GM21423 (cell line): ENCODE data around the gene EVC.
"Not testable (repeated sequence)": the region's sequence is repeated elsewhere in the genome, so short reads cannot be mapped to it uniquely, and the experiment has no call there.

ENCODE experiments used
- ATAC-seq: cut with Tn5 transposase; IDR thresholded peaks from one replicate; pipeline ENCODE4 v1.9.1; 2021; ENCODE audit warnings: mild to moderate bottlenecking, moderate library complexity; ENCODE audit not compliant: unreplicated experiment

The EVC gene

DNA sequence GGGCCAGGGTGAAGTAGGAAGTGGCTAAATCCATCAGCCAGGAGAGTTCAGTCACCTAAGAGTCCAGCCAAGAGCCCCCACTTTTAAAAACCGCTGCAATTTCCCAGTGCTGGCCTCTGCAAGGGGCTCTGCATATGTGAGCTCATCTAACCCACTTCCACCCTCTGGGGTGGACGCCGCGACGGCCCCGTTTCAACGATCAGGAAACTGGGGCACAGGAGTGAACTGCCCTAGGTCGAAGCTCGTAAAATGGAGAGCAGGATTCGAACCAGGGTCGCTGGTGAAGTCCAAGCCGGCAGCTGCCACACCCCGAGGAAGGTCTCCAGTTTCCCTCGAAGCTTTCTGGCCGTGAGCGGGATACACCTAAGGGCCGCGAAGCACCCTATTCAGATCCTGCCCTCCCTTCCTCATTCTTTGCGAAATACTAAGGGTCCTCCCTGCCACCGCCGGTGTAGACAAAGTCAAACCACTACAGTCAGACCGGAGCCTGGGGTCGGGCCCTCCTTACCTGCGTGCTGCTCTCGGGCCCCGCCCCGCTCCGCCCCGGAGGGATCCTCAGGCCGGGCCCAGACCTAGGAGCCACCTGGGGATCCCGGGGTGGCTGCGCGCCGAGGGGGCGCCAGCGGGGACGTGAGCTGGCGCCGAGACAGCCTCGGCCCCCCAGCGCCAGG is 3.1 kb upstream of the EVC start:
- no peak for ATAC-seq

DNA sequence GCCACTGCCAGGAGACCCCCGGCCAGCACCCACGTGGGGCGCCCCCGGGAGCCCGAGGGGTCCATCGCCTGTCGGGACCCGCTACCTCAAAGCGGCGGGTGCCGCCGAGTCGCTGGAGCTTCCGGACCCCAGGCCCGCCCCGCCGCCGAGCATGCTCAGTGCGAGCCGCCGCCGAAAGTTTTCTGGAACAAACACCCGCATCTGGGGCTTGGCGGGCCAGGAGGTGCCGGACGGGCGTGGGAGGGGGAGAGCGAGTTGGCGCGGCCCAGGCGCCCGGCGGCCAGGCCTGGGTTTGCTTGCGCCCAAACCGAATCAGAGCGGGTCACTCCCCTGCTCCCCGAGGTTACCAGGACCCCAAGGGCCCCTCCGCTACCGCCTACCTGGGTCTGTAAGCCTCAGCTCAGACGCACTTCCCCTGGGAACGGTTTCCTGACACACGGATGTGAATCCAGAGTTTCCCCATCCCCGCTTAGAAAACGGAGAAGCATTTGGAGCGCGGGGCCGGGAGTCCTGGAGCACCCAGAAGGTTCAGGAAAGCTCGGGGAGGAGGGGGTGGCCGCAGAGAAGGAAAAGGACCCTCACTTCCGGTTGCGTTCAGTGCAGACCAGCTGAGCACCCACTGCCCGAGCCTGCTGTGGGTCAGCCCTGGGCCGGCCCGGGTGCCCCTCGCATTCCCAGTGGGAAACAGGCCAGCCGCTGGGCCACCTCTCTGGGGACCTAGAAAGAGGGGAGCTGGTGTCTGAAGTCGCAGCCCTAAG is 2.4 kb upstream of the EVC start, which contains the start of gene EVC2:
EVC2 (minus strand) TSS at position 111 of the 758 bp plus-strand sequence; CDS start at position 65, 46 bp downstream.
- ATAC-seq = no peak

DNA sequence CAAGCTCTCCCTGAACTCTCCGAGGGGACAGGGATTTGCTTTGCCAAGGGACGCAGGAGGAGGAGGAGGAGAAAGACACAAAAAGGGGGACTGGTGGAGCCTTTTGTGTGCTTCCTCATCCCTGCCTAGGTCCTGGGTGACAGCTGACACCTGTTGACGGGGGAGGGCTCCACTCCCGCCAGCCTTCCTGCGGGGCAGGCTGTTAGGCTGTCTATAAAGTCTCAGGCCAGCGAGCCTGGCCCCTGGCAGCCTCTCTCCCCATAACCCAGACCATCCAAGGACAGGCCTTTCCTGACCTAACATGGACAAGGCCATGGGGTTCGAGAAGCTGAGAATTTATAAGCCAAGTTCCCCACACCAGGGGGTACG is 1.8 kb upstream of the EVC start:
- ATAC-seq = no peak

DNA sequence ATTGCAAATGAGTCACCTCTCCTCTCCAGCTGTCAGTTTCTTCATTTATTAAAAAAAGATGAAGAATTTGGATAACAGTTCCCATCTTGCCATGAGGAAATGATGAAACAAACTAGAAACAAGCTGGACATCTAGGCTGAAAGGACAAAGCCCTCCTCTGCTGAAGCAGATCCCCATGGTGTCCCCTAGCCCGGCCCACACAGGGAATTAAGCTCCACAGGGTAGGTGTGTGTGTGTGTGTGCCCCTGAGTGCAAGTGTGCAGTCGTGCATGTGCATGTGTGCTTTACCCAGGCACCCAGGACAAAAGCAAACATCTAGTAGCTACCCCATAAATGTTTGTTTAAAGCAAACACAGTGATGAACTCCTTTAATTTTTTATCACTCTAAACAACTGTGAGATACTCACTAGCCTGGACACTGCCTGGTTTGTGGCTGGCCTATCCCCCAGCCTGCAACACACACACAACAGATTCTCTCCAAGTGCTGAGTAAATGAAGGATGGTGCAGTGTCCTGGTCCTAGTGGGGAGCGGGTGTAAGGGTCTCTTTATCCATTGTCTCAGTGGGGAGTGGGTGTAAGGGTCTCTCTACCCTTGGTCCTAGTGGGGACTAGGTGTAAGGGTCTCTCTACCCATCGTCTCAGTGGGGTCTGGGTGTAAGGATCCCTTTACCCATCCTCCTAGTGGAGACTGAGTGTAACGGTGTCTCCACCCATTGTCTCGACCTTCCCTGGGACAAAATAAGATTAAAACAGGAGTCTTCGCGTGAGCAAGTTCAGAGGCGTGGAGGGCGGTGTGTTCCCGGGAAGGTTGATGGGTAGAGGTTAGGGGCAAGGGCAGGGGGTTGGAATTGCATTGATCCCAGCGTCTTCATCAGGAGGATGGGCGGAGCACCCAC is 688 bp upstream of the EVC start:
- no peak for ATAC-seq

DNA sequence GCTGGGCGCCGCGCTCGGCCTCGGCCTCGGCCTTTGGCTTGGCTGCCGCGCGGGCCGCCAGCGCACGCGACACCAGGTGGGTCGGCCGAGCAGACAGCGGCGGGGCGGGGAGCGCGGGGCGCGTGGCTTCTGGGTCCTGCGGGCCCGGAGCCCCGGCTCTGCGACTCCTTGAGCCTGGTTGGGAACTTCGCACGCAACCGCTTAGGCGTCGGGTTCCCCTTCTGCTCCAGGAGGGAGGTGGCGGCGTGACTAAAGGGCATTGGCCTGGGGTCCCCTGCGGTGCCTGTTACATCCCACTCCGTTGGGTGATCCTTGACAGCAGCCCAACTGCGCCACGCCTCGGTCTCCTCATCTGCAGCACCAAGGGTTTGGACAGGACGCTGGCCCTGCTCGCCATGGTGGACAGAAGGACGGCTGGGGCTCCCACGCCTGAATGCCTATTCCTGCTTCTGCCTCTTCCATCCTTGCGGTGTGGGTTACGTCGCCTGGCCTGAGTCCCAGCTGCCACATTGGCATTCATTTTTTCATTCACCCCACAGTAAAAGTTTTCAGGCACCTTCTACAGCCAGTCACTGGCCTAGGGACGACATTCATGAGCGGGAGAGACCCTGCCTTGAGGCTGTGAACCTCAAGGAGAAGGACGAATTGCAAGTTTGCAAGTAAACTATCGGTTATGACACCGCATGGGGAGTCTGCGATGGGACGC is 631 bp downstream of the EVC start:
- no peak for ATAC-seq

DNA sequence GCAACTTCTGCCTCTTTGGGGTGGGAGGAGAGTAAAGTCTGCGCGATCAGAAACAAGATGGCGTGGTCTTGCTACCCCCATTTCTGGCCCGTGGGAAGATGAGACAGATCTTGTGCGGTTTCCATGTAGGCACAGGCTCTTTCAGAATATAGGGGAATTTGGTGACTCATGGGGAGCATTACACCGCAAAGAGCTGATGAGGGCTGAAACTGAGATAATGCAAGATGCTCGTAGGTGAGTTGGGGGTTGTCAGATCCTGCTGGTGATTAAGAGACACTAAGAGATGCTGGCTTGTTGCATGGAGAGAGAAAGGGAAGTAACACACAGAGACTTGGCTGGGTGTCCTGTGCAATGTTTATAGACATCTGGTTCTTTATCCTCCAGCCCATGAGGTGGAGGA is 1.5 kb downstream of the EVC start:
- ATAC-seq = peak; percentile 51

DNA sequence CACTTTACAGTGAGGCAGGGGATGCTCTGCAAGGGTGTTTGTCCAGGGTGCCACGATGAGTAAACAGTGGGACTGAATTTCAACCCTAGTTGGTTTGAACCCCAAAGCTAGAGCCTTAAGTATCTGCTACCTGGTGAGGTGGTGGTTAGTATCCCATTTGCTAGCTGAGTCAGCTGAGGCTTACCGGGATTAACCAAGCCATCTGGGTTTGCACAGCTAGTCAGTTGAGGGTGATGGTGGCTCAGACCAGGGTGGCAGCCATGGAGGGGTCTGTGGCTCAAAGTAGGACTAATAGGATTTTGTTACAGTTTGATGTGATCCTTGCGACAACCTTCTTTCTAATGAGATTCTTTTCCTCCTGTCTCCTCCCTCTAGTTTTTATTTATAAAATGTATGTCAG is 1.9 kb downstream of the EVC start:
- no peak for ATAC-seq

DNA sequence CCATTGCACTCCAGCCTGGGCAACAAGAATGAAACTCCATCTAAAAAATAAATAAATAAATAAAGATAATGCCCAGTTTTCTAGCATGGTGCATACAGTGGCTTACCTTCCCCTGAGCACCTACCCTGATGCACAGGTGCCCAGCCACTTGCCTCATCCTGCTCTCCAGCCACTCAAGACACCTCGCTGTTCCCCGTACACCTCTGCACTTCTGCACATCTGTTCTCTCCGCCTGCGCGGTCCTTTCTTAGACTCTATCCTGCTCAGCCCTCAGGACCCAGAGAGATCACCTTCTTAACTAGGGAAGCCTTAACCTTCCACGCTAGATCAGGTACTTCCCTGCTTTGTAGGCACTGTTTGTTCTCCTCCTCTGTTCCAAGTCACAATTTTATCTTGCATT is 2.9 kb downstream of the EVC start:
- ATAC-seq = no peak

DNA sequence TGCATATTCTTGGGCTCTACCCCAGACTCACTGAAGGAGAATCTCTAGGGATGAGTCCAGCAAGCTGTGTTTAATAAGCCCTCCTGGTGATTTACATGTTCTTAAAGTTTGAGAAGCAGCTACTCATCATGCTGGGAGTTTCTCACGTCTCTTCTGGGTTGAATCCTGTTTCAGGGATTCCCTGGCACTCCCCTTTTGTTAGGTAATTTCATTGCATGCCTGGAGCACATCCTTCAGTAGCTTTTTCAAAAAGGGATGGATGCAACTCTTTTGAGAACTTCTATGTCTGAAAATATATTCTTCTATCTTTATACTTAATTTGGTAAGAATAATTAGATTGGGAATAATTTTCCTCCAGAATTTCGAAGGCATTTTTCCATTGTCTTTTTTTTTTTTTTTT is 4.4 kb downstream of the EVC start:
- no peak for ATAC-seq

DNA sequence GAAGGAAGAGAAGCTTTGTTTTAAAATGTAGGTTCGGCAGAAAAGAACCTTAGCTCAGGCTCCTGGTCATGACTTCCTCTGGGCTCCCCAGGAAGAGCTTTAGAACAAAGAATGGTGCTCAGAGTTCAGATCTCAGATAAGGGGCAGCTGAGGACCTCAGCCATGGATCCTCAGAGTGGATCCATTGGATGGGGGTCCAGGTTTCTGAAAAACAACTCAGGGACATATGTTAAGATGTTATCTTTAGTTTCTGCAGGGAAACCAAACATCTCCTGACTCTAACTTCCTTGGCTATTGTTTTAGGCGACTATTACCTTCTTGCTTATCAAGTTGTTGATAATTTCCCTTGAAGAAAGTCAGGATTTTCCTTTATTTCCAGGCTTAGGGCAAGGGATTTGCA is 5.4 kb downstream of the EVC start:
- ATAC-seq = no peak

DNA sequence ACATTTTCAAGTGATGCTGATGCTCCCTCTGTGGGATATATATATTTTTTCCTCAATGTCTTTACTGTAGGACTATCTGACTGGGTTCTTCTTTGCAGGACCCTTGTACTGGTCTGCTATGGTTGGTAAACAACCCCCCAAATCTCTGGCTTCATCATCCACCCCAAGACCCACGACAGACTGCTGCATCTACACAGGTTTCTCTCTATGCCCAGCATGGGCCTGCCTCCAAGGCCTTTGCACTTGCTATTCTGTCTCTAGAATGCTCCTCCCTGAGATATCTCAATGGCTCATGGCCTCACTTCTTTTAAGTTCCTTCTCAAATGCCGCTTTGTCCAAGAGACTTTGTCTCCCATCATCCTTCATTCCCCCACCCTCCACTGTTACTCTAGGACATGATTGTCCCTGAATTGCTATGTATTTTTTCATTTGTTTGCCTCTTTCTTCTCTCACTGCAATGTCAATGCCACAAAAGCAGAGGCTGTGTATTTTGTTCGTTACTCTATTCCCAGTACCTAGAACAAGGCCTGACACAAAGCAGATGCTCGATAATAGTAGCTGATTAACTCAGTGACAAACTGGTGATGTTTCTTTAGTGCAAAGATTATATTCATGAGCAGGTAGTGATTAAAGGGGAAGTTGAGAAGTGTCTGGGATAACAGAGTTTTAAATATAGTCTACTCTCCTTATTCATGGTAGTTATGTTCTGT is 6.6 kb downstream of the EVC start:
- no peak for ATAC-seq

DNA sequence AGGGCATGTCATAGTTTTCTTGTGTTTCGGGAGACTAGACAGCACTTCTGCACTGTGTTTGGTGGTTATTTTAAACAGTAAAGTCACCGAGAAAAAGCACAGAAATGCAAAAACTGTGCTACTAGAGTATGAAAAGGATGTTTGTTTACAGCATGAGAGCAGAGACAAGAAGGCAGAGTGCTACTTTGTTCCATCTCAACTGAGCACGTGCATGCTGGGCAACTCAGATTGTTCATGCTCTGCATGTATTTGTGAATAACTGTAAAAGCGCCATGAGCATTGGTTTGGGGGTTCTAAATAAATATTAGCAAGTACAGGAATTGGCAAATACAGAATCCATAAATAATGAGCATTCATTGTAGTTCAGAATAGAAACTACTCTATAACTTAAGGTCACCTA is 7.4 kb downstream of the EVC start:
- no peak for ATAC-seq

DNA sequence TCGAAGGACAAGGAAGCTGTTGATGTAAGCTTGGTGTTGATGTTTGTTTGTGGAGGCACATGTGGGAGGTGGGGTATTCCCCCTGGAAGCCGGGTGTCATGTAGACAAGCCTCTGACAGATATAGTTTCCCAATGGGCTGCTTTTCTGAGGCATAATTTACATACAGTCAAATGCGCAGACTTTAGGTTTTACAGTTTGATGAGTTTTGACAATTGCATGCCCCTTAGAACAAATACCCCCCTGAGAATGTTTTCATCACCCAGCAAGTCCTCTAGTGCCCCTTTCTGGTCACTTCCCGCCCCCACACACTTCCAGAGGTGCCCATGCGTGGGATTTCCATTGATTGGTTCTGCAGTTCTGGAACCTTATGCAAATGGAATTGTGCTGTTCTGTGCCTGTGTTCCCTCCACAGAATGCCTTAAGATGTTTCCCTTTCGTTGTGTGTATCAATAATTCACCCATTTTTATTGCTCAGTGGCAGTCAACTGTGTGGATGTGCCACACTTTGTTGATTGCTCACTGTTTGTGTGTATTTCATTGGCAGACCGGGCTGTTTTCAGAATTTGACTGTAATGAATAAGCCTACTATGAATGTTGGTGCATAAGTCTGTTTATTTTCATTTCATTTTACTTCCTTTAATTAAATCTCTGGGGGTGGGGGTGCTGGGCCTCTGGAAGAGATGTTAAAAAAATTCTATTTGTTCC is 8.5 kb downstream of the EVC start:
- no peak for ATAC-seq

DNA sequence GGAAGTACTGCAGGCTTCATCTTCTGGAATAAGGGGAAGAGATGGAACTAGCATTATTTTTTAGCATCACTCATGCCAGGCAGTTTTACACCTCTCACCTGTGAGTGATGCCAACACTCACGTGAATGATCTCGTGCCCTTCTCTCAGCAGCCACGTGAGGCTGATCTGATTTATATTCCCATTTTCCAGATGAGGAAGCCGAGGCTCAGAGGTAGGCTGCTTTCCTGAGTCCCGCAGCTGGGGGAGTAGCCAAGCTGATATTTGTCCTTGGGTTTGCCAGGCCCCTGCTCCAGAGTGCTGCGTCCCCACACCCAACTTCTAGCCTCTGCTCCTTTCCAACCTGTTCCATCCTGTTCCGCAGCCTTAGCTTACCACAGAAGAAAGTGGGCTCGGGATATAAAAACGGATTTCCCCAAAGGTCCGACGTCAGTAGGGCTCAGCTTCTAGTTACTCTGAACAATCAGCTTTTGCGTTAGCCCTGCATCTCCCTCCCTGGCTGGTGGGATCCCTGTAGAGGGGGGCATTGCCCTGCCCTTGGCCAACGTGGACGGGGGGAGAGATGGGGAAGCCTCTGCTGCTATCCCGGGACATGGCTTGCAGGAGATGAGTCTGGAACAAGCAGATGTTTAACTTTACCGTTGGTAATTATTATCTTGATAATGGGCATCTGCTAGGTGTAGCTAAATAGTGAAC is 9.3 kb downstream of the EVC start:
- ATAC-seq = no peak

DNA sequence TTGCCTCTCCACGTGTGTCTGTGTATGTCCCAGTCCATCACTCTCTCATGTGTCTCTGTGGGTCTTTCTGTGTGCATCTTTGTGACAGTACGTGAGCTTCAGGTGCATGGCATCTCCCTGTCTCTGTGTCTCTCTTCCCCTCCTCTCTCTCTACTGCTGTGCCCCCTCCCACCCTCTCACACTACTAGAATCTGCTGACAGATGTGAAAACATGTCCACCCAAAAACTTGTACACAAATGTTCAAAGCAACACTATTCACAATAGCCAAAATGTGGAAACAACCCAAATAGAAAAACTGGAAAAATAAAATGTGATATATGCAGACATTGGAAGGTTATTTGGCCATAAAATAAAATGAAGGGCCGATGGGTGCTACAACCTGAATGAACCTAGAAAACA is 10.0 kb downstream of the EVC start:
- ATAC-seq = no peak

DNA sequence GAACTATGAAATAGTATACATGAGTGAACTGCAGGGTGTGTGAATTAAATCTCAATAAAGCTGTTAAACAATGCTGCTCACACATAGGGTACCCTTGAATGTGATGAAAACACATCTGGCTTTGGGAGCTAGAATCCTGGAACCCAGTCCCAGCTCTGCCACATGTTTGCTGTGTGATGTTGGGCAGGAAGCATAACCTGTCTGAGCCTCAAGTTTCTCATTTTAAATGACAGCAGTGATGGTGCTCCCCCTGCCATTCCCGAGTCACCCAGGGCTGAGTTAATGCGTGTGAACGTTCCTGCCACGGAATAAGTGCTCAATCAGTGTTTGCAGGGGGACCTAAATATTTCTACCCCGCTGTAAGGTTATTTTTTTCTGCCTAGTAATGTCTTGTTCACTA is 10.9 kb downstream of the EVC start:
- no peak for ATAC-seq

DNA sequence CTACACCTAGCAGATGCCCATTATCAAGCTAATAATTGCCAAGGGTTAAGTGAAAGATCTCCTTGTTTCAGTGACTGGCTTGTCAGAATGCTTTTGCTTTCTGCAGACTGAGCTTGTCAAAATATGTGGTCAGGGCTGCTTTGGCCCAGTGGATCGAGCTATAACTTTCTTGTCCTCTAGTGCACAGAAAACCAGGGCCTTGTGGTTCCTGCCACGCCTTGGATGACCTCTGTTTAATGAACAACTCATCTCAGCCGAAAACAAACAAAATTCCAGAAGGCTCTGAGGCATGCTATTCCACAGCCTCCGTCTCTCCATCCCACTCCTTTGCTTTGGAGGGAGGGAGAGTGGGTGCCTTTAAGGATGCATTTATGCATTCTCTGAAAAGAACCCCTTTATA is 11.3 kb downstream of the EVC start:
- no peak for ATAC-seq

DNA sequence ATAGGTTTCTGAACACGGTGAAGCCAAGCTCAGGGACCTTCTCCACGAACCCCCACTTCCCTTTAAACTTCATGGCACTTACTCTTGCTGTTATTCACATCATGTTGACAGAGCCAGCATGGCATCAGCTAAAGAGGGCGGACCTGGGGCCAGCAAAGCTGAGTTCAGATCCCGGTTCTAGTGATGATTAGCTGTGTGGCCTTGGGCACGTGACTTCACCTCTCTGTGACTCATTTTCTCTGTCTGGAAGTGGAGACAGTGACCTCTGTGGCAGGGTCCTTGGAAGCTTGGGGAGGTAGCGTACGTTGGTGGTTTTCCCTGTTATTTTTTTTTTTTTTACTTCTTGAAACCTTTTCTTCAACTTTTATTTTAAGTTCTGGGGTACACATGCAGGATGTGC is 13.4 kb downstream of the EVC start:
- no peak for ATAC-seq

DNA sequence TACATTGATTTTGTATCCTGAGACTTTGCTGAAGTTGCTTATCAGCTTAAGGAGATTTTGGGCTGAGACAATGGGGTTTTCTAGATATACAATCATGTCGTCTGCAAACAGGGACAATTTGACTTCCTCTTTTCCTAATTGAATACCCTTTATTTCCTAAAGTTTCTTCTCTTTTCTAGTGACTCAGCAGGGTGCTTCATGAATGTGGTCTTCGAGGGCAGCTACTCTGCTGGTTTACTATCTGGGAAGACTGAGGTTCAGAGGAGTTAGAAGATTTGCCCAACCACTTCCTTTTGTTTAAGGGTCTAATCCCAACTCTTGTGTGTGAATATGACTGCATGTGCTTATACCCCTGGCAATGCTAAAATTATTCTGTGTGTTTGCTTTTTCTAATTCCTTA is 17.4 kb downstream of the EVC start:
- ATAC-seq = not testable (repeated sequence)
